ENCODE data around the gene SUSD3.

DNA sequence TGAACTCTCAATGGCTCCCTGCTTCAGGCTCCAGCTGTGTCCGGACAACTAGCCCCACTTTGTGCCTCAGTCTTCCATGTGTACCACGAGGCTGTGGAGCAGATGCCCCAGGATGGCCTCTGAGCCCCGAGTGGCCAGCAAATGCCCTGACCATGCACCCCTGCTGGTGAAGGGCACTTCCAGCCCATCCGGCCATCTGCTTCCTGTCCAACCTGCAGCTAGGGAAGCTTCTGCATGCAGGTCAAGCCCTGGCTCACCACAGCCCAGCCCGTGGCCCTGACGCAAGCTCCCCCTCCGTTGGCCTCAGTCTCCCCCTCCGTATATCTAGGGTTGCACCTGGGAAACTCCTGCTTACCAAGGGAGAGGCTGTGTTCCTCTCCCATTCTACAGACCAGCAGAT lies 70.8 kb downstream of the SUSD3 start:
- TF ChIP-seq, protein P1, sequence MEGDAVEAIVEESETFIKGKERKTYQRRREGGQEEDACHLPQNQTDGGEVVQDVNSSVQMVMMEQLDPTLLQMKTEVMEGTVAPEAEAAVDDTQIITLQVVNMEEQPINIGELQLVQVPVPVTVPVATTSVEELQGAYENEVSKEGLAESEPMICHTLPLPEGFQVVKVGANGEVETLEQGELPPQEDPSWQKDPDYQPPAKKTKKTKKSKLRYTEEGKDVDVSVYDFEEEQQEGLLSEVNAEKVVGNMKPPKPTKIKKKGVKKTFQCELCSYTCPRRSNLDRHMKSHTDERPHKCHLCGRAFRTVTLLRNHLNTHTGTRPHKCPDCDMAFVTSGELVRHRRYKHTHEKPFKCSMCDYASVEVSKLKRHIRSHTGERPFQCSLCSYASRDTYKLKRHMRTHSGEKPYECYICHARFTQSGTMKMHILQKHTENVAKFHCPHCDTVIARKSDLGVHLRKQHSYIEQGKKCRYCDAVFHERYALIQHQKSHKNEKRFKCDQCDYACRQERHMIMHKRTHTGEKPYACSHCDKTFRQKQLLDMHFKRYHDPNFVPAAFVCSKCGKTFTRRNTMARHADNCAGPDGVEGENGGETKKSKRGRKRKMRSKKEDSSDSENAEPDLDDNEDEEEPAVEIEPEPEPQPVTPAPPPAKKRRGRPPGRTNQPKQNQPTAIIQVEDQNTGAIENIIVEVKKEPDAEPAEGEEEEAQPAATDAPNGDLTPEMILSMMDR (IDR thresholded peaks at IDR 0.05): no peak
- no peak for TF ChIP-seq POLR2A (IDR thresholded peaks at IDR 0.05)

Measured in Peyer's patch (tissue), 4 donors.